Measurements from ENCODE around the gene METTL26.

Gene METTL26

DNA sequence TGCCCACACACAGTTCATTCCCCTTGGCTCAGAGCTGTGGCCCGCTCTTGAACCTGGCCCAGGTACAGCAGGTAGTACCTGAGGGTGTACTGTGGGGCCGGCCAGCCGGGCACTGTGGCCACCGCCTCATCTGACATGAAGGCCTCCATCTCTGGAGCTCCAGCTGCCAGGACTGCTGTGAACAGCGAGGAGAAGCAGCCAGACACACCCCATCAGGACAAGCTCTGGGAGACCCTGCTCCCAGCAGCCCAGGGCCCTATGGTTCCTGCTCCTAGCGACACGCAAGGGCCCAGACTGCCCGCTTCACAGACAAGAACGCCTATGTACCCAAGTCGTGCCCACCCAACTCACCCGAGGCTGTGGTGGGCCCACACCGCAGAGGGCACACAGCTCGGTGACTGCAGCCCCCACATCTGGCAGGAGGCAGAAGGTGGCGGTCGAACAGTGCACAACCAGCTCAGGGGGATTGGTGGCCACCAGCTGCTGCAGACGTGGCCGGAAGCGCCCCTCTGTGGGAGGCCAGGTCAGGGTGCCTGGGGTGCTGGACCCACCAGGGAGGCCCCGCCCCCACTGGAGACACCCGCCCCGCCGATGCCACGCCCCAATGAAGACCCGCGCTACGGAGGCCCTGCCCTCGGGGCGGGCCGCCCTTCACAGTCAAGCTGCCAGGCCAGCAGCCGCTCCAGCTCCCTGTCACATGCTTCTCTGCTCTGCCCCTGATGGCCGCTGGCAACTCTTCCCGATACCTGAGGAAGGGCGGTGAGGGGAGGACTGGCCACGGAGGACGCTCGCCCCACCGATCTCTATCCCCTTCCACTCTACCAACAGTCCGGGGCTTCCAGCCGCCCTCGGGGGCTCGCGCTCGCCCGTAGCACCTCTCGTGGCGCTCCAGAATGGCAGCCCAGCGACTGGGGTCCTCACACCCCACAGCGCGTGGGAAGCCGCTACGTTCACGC, 43.0 kb upstream of the METTL26 start:
- Histone ChIP-seq H3K4me2 (ENCODE audit: low read length) (peak overlapping the region; percentile 37), H3K9ac (ENCODE audit: low read length) (no peak overlapping the region), H3K79me2 (ENCODE audit: low read length) (peaks cover 37% of the 10 kb centered on the region), H3K4me3 (ENCODE audit: low read length) (peak overlapping the region; percentile 32; the same call in 1 of the 2 replicates), H3K27ac (ENCODE audit: low read length) (no peak overlapping the region), H3K9me3 (ENCODE audit: insufficient read depth, low read length) (no peaks in the 10 kb centered on the region), H3K27me3 (ENCODE audit: low read depth, low read length) (no peaks in the 10 kb centered on the region), H4K20me1 (ENCODE audit: insufficient read depth, low read length) (0 out of 2 replicates have a peak, but pooled peaks cover 4% of the 10 kb centered on the region), H3K4me1 (ENCODE audit: low read length) (peaks cover 16% of the 10 kb centered on the region), H2AFZ (ENCODE audit: low read depth, low read length) (no peak overlapping the region), H3K36me3 (replicated peaks; ENCODE audit: low read depth, low read length) (peaks cover 21% of the 10 kb centered on the region)
- TF ChIP-seq, protein P1, sequence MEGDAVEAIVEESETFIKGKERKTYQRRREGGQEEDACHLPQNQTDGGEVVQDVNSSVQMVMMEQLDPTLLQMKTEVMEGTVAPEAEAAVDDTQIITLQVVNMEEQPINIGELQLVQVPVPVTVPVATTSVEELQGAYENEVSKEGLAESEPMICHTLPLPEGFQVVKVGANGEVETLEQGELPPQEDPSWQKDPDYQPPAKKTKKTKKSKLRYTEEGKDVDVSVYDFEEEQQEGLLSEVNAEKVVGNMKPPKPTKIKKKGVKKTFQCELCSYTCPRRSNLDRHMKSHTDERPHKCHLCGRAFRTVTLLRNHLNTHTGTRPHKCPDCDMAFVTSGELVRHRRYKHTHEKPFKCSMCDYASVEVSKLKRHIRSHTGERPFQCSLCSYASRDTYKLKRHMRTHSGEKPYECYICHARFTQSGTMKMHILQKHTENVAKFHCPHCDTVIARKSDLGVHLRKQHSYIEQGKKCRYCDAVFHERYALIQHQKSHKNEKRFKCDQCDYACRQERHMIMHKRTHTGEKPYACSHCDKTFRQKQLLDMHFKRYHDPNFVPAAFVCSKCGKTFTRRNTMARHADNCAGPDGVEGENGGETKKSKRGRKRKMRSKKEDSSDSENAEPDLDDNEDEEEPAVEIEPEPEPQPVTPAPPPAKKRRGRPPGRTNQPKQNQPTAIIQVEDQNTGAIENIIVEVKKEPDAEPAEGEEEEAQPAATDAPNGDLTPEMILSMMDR (IDR thresholded peaks at IDR 0.05; ENCODE audit: low read depth, low read length): no peak
- no peak for TF ChIP-seq EZH2phosphoT487 (IDR thresholded peaks at IDR 0.05; ENCODE audit: low read depth)

DNA sequence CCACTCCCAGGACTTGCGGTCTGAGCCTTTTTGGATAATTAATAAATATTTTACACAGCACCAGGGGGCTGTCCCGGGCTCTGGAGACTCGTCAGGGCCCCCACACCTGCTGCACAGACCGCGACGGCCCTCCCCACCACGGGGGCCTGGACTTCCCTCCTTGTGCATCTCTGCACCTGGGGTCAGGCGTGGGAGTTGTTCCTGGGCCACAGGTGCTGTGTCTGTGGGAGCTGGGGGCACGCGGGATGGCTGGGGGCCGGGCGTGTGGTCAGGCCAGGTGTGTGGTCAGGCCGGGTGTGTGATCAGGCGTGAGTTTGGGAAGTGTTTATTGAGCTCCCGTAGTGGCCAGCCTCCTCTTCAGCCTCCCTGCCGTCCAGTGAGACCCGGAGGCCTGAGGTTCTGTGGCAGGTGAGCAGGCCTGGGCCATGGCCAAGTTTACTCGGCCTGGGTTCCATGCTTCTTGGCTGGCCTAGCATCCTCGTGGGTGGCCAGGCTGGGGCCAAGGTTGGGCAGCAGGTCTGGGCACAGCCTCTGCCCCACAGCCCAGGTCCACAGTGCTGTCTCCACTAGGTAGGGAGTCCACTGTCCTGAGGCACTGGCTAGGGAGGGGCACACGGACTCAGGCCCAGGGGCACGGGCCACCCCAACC, 42.2 kb upstream of the METTL26 start:
- no peak overlapping the region for H3K4me3 ChIP-seq (ENCODE audit: low read length)
- H3K27me3 ChIP-seq (ENCODE audit: low read depth, low read length): no peaks in the 10 kb centered on the region
- peaks cover 30% of the 10 kb centered on the region for H3K79me2 ChIP-seq (ENCODE audit: low read length)
- no peaks in the 10 kb centered on the region for H3K9me3 ChIP-seq (ENCODE audit: insufficient read depth, low read length)
- H4K20me1 ChIP-seq (ENCODE audit: insufficient read depth, low read length): 0 out of 2 replicates have a peak, but pooled peaks cover 4% of the 10 kb centered on the region
- H3K4me2 ChIP-seq (ENCODE audit: low read length): no peak overlapping the region
- TF ChIP-seq, protein P1 (IDR thresholded peaks at IDR 0.05; ENCODE audit: low read depth, low read length): no peak
- no peak for TF ChIP-seq EZH2phosphoT487 (IDR thresholded peaks at IDR 0.05; ENCODE audit: low read depth)
- H2AFZ ChIP-seq (ENCODE audit: low read depth, low read length): no peak overlapping the region
- H3K36me3 ChIP-seq (replicated peaks; ENCODE audit: low read depth, low read length): peaks cover 21% of the 10 kb centered on the region
- H3K4me1 ChIP-seq (ENCODE audit: low read length): peaks cover 14% of the 10 kb centered on the region
- no peak overlapping the region for H3K27ac ChIP-seq (ENCODE audit: low read length)
- H3K9ac ChIP-seq (ENCODE audit: low read length): no peak overlapping the region

DNA sequence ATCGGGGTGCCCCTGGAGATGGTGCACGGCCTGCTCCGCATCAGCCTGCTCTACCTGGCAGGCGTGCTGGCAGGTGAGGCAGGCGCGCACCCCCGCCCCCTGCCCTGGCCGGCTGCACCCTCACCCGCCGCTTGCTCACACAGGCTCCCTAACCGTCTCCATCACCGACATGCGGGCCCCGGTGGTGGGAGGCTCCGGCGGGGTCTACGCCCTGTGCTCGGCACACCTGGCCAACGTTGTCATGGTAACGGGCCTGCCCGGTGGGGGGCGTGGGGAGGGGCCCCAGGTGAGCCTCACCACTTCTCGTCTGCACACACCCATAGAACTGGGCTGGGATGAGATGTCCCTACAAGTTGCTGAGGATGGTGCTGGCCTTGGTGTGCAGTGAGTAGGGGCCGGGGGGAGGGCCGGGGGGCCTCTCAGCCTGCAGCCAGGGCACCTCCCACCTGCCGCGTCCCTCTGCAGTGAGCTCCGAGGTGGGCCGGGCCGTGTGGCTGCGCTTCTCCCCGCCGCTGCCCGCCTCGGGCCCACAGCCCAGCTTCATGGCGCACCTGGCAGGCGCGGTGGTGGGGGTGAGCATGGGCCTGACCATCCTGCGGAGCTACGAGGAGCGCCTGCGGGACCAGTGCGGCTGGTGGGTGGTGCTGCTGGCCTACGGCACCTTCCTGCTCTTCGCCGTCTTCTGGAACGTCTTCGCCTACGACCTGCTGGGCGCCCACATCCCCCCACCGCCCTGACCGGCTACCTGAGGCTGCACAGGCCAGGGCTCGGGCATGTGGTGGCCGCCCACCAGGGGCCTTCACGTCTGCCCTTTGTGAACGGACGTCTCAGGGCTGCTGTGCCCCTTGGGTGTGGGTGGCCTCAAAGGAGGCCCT, 41.4 kb upstream of the METTL26 start:
- Histone ChIP-seq H3K79me2 (ENCODE audit: low read length) (peaks cover 22% of the 10 kb centered on the region), H3K9ac (ENCODE audit: low read length) (no peak overlapping the region), H3K4me1 (ENCODE audit: low read length) (peaks cover 9% of the 10 kb centered on the region), H4K20me1 (ENCODE audit: insufficient read depth, low read length) (0 out of 2 replicates have a peak, but pooled peaks cover 4% of the 10 kb centered on the region), H3K36me3 (replicated peaks; ENCODE audit: low read depth, low read length) (peaks cover 20% of the 10 kb centered on the region), H3K27me3 (ENCODE audit: low read depth, low read length) (no peaks in the 10 kb centered on the region), H3K27ac (ENCODE audit: low read length) (no peak overlapping the region), H3K9me3 (ENCODE audit: insufficient read depth, low read length) (no peaks in the 10 kb centered on the region), H3K4me3 (ENCODE audit: low read length) (no peak overlapping the region), H3K4me2 (ENCODE audit: low read length) (no peak overlapping the region), H2AFZ (ENCODE audit: low read depth, low read length) (no peak overlapping the region)
- TF ChIP-seq, protein P1 (IDR thresholded peaks at IDR 0.05; ENCODE audit: low read depth, low read length): no peak
- no peak for TF ChIP-seq EZH2phosphoT487 (IDR thresholded peaks at IDR 0.05; ENCODE audit: low read depth)
